Uterus (tissue), 4 donors: Measurements from ENCODE around the gene CDC42EP3. TPM values are rescaled to one million over a fixed set of nuclear protein-coding genes. Genes with fewer than 3 reads are reported as not detected.

Experiments
- DNase-seq, 2 donors: peaks; one replicate each; pipeline ENCODE4 v3.0.0-alpha.2; 2019 to 2020
- H3K27ac ChIP-seq, 2 donors: fragments of 200-600 bp; sonication (generic); 1 replicate in 1 of 2; 2 replicates in 1 of 2; pipeline ENCODE4 v1.5.1; 2016 to 2018
- H3K27me3 ChIP-seq, 2 donors: fragments of 200-600 bp; sonication (generic); one replicate each; pipeline ENCODE4 v1.5.1; 2018 to 2019; ENCODE audit warnings: control low read depth in 1 of 2
- H3K36me3 ChIP-seq, 2 donors: fragments of 200-600 bp; sonication (generic); one replicate each; pipeline ENCODE4 v1.5.1; 2019; ENCODE audit warnings: control low read depth in 1 of 2
- H3K4me1 ChIP-seq, 2 donors: fragments of 200-600 bp; sonication (generic); one replicate each; pipeline ENCODE4 v1.5.1; 2018 to 2019; ENCODE audit warnings: control low read depth in 1 of 2
- H3K4me3 ChIP-seq, 2 donors: fragments of 200-600 bp; sonication (generic); 1 replicate in 1 of 2; 2 replicates in 1 of 2; pipeline ENCODE4 v1.5.1; 2018 to 2019; ENCODE audit warnings: mild to moderate bottlenecking in 1 of 2
- H3K9me3 ChIP-seq, 2 donors: fragments of 200-600 bp; sonication (generic); one replicate each; pipeline ENCODE4 v1.5.1; 2019; ENCODE audit warnings: control low read depth in 1 of 2
- POLR2A ChIP-seq, 2 donors: fragments of 450-650 bp; IDR thresholded peaks; one replicate each; pipeline ENCODE4 v1.6.1; 2016; ENCODE audit warnings: antibody characterized with exemption in 2 of 2, mild to moderate bottlenecking in 1 of 2, moderate library complexity in 1 of 2
- intact Hi-C: fragments of 100-400 bp; cut with DNase I; formaldehyde crosslinking; loops from one replicate; pipeline ENCODE4 v1.15.1; 2023; ENCODE audit warnings: low total_unique reads
- total RNA-seq, 4 donors: library from RNA; depleted of rRNA in 3 of 4; stranded (reverse); fragments of >200 nt in 3 of 4; gene quantifications; one replicate each; pipeline versions ENCODE4 v1.1.0 to v1.2.4, GENCODE V29; 2014 to 2023
- TF ChIP-seq, protein P1 (sequence below), 4 experiments: fragments of 200-600 bp in 2 of 4; fragments of 450-650 bp in 2 of 4; sonication (generic) in 2 of 4; IDR thresholded peaks; one replicate each; pipeline ENCODE4 v1.5.1; 2016 to 2019; ENCODE audit warnings: antibody characterized with exemption in 4 of 4, mild to moderate bottlenecking in 2 of 4, moderate library complexity in 1 of 4
- donor health status: DM: yes; HTN: yes; CAD: no.

Gene CDC42EP3
- total RNA-seq, 4 donors from 2014 or later = 24.7 to 93.0 (median 57.3) TPM

DNA sequence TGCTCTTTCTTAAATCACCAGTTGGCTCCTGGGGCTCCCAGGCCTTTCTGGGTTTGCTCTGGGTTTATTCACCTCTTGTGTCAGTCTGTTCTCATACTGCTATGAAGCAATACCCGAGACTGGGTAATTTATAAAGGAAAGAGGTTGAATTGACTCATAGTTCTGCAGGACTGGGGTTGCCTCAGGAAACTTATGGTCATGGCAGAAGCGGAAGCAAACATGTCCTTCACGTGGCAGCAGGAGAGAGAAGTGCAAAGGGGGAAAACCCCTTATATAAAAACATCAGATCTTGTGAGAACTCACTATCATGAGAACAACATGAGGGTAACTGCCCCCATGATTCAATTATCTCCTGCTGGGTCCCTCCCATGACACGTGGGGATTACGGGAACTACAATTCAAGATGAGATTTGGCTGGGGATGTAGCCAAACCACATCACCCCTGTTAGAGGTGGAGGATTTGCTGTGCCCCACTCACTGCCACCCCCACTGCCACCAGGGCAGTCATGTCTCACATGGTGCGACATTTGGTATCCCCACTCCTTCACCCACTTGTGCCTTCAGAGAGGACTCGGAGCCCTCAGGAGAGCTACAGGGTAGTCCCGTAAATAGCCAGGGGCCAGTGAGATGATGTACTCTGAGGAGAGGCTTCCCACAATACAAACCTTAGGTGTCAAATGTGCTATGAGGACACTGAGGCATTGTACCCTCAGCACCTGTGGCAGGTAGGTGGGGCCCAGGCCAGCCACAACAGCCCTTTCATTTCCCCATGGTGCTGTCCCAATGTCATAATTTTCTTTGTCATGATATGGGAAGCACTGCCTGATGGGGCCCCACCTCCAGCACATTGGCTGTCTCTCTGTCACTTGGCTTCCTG is 35.7 kb downstream of the CDC42EP3 start:
- intact Hi-C loops = no loop called here
- H3K27ac ChIP-seq = peak overlapping the region; percentile 75 to 79
- H3K4me3 ChIP-seq = no peak overlapping the region
- peak in 1 of 2 donors; percentile 49 for DNase-seq
- TF ChIP-seq POLR2A (IDR thresholded peaks at IDR 0.05) = no peak
- TF ChIP-seq, protein P1, sequence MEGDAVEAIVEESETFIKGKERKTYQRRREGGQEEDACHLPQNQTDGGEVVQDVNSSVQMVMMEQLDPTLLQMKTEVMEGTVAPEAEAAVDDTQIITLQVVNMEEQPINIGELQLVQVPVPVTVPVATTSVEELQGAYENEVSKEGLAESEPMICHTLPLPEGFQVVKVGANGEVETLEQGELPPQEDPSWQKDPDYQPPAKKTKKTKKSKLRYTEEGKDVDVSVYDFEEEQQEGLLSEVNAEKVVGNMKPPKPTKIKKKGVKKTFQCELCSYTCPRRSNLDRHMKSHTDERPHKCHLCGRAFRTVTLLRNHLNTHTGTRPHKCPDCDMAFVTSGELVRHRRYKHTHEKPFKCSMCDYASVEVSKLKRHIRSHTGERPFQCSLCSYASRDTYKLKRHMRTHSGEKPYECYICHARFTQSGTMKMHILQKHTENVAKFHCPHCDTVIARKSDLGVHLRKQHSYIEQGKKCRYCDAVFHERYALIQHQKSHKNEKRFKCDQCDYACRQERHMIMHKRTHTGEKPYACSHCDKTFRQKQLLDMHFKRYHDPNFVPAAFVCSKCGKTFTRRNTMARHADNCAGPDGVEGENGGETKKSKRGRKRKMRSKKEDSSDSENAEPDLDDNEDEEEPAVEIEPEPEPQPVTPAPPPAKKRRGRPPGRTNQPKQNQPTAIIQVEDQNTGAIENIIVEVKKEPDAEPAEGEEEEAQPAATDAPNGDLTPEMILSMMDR (IDR thresholded peaks at IDR 0.05) = no peak
- H3K4me1 ChIP-seq = peaks cover 0 to 4% of the 10 kb centered on the region in 2 donors
- no peaks in the 10 kb centered on the region for H3K36me3 ChIP-seq
- no peaks in the 10 kb centered on the region for H3K27me3 ChIP-seq
- H3K9me3 ChIP-seq = no peaks in the 10 kb centered on the region

DNA sequence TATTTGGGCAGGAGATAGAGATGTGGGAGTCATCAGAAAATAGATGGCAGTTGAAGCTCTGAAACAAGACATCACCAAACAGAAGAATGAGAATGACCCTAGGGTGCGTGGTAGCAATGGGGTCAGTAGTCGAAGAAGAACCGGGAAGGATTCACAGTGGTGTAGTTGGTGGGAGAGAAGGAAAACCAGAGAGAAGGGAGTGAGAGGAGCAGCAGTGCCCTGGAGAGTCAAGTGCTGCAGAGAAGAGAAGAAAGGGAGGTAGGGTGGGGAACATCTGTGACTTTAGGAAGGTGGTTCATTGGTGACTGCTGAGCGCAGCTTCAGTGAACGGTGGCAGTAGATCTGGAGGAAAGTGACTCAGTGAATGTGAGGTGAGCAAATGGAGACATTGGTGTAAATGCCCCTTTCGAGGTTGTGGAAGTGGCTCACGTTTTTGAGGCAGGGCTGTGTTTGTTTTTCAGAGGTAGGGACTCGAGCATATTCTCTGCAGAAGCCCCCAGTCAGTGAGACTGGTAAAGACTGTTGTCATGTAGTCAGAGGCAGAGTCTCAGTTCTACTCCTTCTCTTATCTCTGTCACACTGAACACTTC is 36.4 kb downstream of the CDC42EP3 start:
- no peaks in the 10 kb centered on the region for H3K36me3 ChIP-seq
- no peaks in the 10 kb centered on the region for H3K27me3 ChIP-seq
- intact Hi-C loops = no loop called here
- H3K9me3 ChIP-seq = no peaks in the 10 kb centered on the region
- peak overlapping the region in 1 of 2 donors; percentile 26 for H3K27ac ChIP-seq
- H3K4me3 ChIP-seq = no peak overlapping the region
- H3K4me1 ChIP-seq = peaks cover 0 to 4% of the 10 kb centered on the region in 2 donors
- no peak for TF ChIP-seq POLR2A (IDR thresholded peaks at IDR 0.05)
- TF ChIP-seq, protein P1 (IDR thresholded peaks at IDR 0.05) = no peak
- no peak for DNase-seq

DNA sequence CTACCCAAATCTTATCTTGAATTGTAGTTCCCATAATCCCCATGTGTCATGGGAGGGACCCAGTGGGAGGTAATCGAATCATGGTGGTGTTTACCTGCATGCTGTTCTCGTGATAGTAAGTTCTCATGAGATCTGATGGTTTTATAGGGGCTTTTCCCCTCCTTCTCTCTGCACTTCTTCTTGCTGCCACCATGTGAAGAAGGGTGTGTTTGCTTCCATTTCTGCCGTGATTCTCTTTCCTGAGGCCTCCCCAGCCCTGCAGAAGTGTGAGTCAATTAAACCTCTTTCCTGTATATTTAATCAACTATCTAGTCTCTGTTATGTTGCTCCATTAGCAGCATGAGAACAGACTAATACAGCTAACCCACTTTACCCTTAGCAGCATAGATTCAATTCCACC is 37.6 kb downstream of the CDC42EP3 start:
- no peaks in the 10 kb centered on the region for H3K27me3 ChIP-seq
- no peak overlapping the region for H3K4me3 ChIP-seq
- H3K36me3 ChIP-seq = no peaks in the 10 kb centered on the region
- H3K4me1 ChIP-seq = peaks cover 0 to 4% of the 10 kb centered on the region in 2 donors
- DNase-seq = no peak
- H3K27ac ChIP-seq = no peak overlapping the region
- H3K9me3 ChIP-seq = no peaks in the 10 kb centered on the region
- intact Hi-C loops = no loop called here
- TF ChIP-seq, protein P1 (IDR thresholded peaks at IDR 0.05) = no peak
- no peak for TF ChIP-seq POLR2A (IDR thresholded peaks at IDR 0.05)

DNA sequence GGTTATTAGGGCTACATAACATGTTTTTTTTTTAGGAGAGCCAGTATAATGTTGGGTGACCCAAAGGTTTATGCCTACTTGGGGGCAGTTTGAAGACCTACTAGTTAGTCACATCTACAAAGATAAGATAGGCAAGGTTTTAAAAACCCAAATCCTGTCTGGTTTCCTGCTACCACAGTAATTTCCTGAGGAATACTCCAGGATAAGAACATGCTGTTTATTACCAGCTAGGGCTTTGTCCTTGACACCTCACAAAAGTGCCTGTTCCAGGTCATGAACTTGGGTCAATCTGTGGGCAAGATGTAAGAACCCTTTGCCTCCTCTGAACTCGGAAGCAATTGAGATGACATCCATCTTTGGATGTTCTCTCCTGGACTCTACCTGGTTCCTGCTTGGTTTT is 38.2 kb downstream of the CDC42EP3 start:
- H3K36me3 ChIP-seq = no peaks in the 10 kb centered on the region
- no peak for DNase-seq
- no peak for TF ChIP-seq POLR2A (IDR thresholded peaks at IDR 0.05)
- TF ChIP-seq, protein P1 (IDR thresholded peaks at IDR 0.05) = no peak
- peaks cover 0 to 2% of the 10 kb centered on the region in 2 donors for H3K4me1 ChIP-seq
- H3K4me3 ChIP-seq = no peak overlapping the region
- no peak overlapping the region for H3K27ac ChIP-seq
- intact Hi-C loops = no loop called here
- H3K27me3 ChIP-seq = no peaks in the 10 kb centered on the region
- no peaks in the 10 kb centered on the region for H3K9me3 ChIP-seq

DNA sequence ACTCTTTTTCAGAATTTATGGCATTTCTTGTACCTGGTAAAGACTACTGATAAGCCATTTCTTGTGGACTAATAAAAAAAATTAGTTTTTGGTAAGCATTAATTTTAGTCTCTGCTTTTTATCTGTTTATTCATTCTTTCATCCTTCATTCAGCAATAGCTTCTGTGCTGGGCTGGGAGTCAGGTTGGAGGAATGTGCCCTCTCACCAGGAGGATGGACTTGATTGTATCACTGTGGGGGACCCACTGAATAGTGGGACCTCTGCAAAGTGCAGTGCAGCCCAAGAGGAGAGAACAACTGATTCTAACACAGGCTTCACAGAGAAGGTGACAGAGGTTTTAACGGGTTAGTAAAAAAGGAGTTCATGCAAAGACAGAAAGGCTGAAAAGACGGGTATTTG is 39.1 kb downstream of the CDC42EP3 start:
- no peak for TF ChIP-seq POLR2A (IDR thresholded peaks at IDR 0.05)
- TF ChIP-seq, protein P1 (IDR thresholded peaks at IDR 0.05) = no peak
- Histone ChIP-seq H3K36me3 (no peaks in the 10 kb centered on the region), H3K27me3 (no peaks in the 10 kb centered on the region), H3K9me3 (no peaks in the 10 kb centered on the region), H3K4me3 (no peak overlapping the region), H3K27ac (no peak overlapping the region), H3K4me1 (no peaks in the 10 kb centered on the region)
- DNase-seq = no peak
- intact Hi-C loops = no loop called here
